ENCODE results near the gene MORN4. TPM values are rescaled to one million over a fixed set of nuclear protein-coding genes. Genes with fewer than 3 reads are reported as not detected.

MORN4 gene
- total and polyA plus RNA-seq, 2 of the 13 experiments (the other 11 are each of a cell fraction or from before 2014, with no cell fraction given), result 3.4 to 9.1 TPM

GRCh38 chr10:97632949-97633884 lies at the start of gene MORN4 (continued):
- TF ChIP-seq ZFP90 (CRISPR knock-in tag; IDR thresholded peaks at IDR 0.05; ENCODE audit: borderline replicate concordance), result no peak
- TF ChIP-seq ARNT2 (CRISPR knock-in tag; IDR thresholded peaks at IDR 0.05; ENCODE audit: low read depth), result peak; percentile 48; the same call in 1 of the 2 replicates
- 0 out of 2 replicates have a peak, but pooled peaks have one; percentile 21 for TF ChIP-seq NKX3-1 (CRISPR knock-in tag; IDR thresholded peaks at IDR 0.05)
- TF ChIP-seq, protein P1, sequence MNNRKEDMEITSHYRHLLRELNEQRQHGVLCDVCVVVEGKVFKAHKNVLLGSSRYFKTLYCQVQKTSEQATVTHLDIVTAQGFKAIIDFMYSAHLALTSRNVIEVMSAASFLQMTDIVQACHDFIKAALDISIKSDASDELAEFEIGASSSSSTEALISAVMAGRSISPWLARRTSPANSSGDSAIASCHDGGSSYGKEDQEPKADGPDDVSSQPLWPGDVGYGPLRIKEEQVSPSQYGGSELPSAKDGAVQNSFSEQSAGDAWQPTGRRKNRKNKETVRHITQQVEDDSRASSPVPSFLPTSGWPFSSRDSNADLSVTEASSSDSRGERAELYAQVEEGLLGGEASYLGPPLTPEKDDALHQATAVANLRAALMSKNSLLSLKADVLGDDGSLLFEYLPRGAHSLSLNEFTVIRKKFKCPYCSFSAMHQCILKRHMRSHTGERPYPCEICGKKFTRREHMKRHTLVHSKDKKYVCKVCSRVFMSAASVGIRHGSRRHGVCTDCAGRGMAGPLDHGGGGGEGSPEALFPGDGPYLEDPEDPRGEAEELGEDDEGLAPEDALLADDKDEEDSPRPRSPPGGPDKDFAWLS (CRISPR knock-in tag; IDR thresholded peaks at IDR 0.05; ENCODE audit: borderline replicate concordance), result no peak
- peak; percentile 71; the same call in 1 of the 2 replicates for TF ChIP-seq KMT2B (CRISPR knock-in tag; IDR thresholded peaks at IDR 0.05)
- TF ChIP-seq KLF11 (CRISPR knock-in tag; IDR thresholded peaks at IDR 0.05), result no peak
- no peak for TF ChIP-seq ZNF451 (CRISPR knock-in tag; IDR thresholded peaks at IDR 0.05)
- TF ChIP-seq BRD4 (CRISPR knock-in tag; IDR thresholded peaks at IDR 0.05), result no peak; the same call in 1 of the 2 replicates
- TF ChIP-seq ARID3A (IDR thresholded peaks at IDR 0.05; ENCODE audit: low read depth, low read length), result no peak
- peak; percentile 62 for TF ChIP-seq PHF8 (CRISPR knock-in tag; IDR thresholded peaks at IDR 0.05)
- no peak for TF ChIP-seq PAX8 (CRISPR knock-in tag; IDR thresholded peaks at IDR 0.05; ENCODE audit: borderline replicate concordance)
- no peak for TF ChIP-seq SUZ12 (IDR thresholded peaks at IDR 0.05; ENCODE audit: low read depth, low read length)
- TF ChIP-seq REL (CRISPR knock-in tag; conservative IDR thresholded peaks at IDR 0.05), result no peak
- TF ChIP-seq, protein P2, sequence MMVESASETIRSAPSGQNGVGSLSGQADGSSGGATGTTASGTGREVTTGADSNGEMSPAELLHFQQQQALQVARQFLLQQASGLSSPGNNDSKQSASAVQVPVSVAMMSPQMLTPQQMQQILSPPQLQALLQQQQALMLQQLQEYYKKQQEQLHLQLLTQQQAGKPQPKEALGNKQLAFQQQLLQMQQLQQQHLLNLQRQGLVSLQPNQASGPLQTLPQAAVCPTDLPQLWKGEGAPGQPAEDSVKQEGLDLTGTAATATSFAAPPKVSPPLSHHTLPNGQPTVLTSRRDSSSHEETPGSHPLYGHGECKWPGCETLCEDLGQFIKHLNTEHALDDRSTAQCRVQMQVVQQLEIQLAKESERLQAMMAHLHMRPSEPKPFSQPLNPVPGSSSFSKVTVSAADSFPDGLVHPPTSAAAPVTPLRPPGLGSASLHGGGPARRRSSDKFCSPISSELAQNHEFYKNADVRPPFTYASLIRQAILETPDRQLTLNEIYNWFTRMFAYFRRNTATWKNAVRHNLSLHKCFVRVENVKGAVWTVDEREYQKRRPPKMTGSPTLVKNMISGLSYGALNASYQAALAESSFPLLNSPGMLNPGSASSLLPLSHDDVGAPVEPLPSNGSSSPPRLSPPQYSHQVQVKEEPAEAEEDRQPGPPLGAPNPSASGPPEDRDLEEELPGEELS (CRISPR knock-in tag; IDR thresholded peaks at IDR 0.05), result no peak
- TF ChIP-seq ZXDC (CRISPR knock-in tag; IDR thresholded peaks at IDR 0.05), result no peak; the same call in 1 of the 2 replicates
- no peak for TF ChIP-seq ZNF354B (CRISPR knock-in tag; IDR thresholded peaks at IDR 0.05)
- no peak for TF ChIP-seq ZNF569 (CRISPR knock-in tag; IDR thresholded peaks at IDR 0.05; ENCODE audit: borderline replicate concordance)
- TF ChIP-seq CEBPG (CRISPR knock-in tag; IDR thresholded peaks at IDR 0.05), result peak; percentile 78
- no peak for TF ChIP-seq BRF2 (CRISPR knock-in tag; IDR thresholded peaks at IDR 0.05)
- TF ChIP-seq TBL1XR1 (IDR thresholded peaks at IDR 0.05; ENCODE audit: borderline replicate concordance, low read length, partially characterized antibody), result no peak

All from HepG2 (cell line).